ENCODE results near the gene RPS14. TPM values are rescaled to one million over a fixed set of nuclear protein-coding genes. Genes with fewer than 3 reads are reported as not detected.
A peak's percentile ranks its signal among the peaks of the same experiment; 100 is the strongest.
"Not testable (repeated sequence)": the region's sequence is repeated elsewhere in the genome, so short reads cannot be mapped to it uniquely, and the experiment has no call there.

Gene RPS14
- total and polyA plus RNA-seq, 2 donors, result 3,141 to 4,031 TPM

GRCh38 chr5:150419630-150420270 lies 29.8 kb downstream of the RPS14 start:
- Histone ChIP-seq H3K4me1 (ENCODE audit: control insufficient read depth in 2 of 2, insufficient read depth in 2 of 2, low read length in 2 of 2) (no peaks in the 10 kb centered on the region), H3K27ac (ENCODE audit: low read depth in 1 of 2, low read length in 1 of 2) (no peak overlapping the region), H3K4me3 (ENCODE audit: low read length in 2 of 2) (no peak overlapping the region), H3K27me3 (ENCODE audit: control insufficient read depth in 2 of 2, insufficient read depth in 1 of 2, low read length in 1 of 2) (no peaks in the 10 kb centered on the region), H3K9me3 (ENCODE audit: control insufficient read depth in 2 of 2, insufficient read depth in 1 of 2, low read length in 1 of 2) (no peaks in the 10 kb centered on the region), H3K36me3 (ENCODE audit: control insufficient read depth in 2 of 2, insufficient read depth in 2 of 2, low read length in 1 of 2) (no peaks in the 10 kb centered on the region)
- 25% methylated on average over 7 of the region's 7 CpGs for WGBS
- no peak for DNase-seq (ENCODE audit: low read depth in 6 of 9, low spot score in 9 of 9)

DNA sequence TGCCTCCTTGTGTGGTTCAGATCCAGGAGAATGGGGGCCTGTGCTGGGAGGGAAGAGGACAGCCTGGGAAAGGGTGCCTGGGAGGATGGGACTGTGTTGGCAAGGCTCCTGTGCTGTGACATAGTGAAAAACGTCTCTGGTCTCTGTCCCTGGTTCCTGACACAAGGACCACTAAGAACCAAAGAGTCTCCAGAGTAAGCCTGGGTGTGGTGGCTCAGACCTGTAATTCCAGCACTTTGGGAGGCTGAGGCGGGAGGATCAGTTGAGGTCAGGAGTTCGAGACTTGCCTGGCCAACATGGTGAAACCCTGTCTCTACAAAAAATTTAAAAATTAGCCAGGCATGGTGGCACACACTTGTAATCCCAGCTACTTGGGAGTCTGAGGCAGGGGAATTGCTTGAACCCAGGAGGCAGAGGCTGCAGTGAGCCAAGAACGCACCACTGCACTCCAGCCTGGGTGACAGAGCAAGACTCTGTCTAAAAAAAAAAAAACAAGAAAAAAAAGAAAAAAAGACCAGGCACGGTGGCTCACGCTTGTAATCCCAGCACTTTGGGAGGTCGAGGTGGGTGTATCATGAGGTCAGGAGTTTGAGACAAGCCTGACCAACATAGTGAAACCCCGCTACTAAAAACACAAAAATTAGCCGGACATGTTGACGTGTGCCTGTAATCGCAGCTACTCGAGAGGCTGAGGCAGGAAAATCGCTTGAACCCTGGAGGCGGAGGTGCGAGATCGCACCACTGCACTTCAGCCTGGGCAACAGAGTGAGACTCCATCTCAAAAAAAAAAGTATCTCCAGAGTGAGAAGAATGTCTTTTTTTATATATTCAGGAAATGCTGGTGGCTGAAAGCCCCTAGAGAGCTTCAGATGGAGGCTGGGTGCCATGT lies 35.4 kb downstream of the RPS14 start:
- H3K4me3 ChIP-seq (ENCODE audit: low read length in 2 of 2); DNase-seq (ENCODE audit: low read depth in 6 of 9, low spot score in 9 of 9); H3K36me3 ChIP-seq (ENCODE audit: control insufficient read depth in 2 of 2, insufficient read depth in 2 of 2, low read length in 1 of 2); H3K9me3 ChIP-seq (ENCODE audit: control insufficient read depth in 2 of 2, insufficient read depth in 1 of 2, low read length in 1 of 2); H3K27me3 ChIP-seq (ENCODE audit: control insufficient read depth in 2 of 2, insufficient read depth in 1 of 2, low read length in 1 of 2): not testable (repeated sequence)
- 97% methylated on average over 16 of the region's 16 CpGs for WGBS
- Histone ChIP-seq H3K27ac (ENCODE audit: low read depth in 1 of 2, low read length in 1 of 2) (peak overlapping the region; percentile 93 to 96), H3K4me1 (ENCODE audit: control insufficient read depth in 2 of 2, insufficient read depth in 2 of 2, low read length in 2 of 2) (peaks cover 9 to 42% of the 10 kb centered on the region in 2 donors)

DNA sequence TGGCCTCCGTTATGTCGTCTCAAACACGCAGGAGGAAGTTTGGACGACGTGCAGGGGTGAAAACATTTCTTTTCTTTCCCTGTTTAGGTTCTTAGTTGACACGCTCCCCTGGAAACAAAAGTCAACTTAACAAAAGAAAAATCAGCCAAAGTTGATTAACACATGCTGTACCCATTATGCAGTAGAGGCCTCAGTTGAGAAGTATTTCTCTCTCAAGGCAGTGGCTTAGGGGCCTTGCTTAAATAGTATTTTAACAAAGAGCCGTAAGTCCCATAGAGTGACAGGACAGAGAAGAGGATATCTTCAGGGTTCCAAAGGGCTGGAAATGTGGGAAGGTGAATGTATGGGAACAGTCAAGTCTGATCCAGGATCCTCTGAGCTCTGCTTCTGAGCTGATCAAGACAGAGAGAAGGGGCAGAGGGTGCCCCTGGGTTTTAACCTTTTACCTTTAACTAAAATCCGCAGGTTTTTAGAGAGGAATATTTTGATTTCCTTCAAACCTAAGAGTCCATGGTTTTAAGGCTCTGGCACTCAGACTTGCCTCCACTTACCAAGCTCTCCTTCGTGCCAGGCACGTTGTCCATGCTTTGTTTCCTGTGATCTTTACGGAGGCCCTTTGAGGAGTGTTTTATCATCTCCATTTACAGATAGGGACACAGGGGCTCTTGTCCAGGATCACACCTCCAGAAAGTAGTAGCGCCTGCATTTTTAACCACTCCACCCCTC lies 36.2 kb downstream of the RPS14 start:
- 67% methylated on average over 12 of the region's 12 CpGs for WGBS
- Histone ChIP-seq H3K27ac (ENCODE audit: low read depth in 1 of 2, low read length in 1 of 2) (peak overlapping the region; percentile 93 to 96), H3K36me3 (ENCODE audit: control insufficient read depth in 2 of 2, insufficient read depth in 2 of 2, low read length in 1 of 2) (peaks cover 2 to 3% of the 10 kb centered on the region in 2 donors), H3K9me3 (ENCODE audit: control insufficient read depth in 2 of 2, insufficient read depth in 1 of 2, low read length in 1 of 2) (no peaks in the 10 kb centered on the region), H3K4me3 (ENCODE audit: low read length in 2 of 2) (peak overlapping the region; percentile 54 to 66), H3K4me1 (ENCODE audit: control insufficient read depth in 2 of 2, insufficient read depth in 2 of 2, low read length in 2 of 2) (peaks cover 9 to 45% of the 10 kb centered on the region in 2 donors), H3K27me3 (ENCODE audit: control insufficient read depth in 2 of 2, insufficient read depth in 1 of 2, low read length in 1 of 2) (no peaks in the 10 kb centered on the region)
- no peak for DNase-seq (ENCODE audit: low read depth in 6 of 9, low spot score in 9 of 9)

- DNase-seq (ENCODE audit: low read depth in 6 of 9, low spot score in 9 of 9), result peak; percentile 58 to 90 (median 68)
- Histone ChIP-seq H3K27me3 (ENCODE audit: control insufficient read depth in 2 of 2, insufficient read depth in 1 of 2, low read length in 1 of 2) (no peaks in the 10 kb centered on the region), H3K36me3 (ENCODE audit: control insufficient read depth in 2 of 2, insufficient read depth in 2 of 2, low read length in 1 of 2) (peaks cover 2 to 7% of the 10 kb centered on the region in 2 donors), H3K9me3 (ENCODE audit: control insufficient read depth in 2 of 2, insufficient read depth in 1 of 2, low read length in 1 of 2) (no peaks in the 10 kb centered on the region), H3K4me1 (ENCODE audit: control insufficient read depth in 2 of 2, insufficient read depth in 2 of 2, low read length in 2 of 2) (peaks cover 9 to 46% of the 10 kb centered on the region in 2 donors), H3K4me3 (ENCODE audit: low read length in 2 of 2) (peak within 1 kb of the TSS; percentile 54 to 66), H3K27ac (ENCODE audit: low read depth in 1 of 2, low read length in 1 of 2) (peak within 1 kb of the TSS; percentile 93 to 96)
- 4% methylated on average over 20 of the region's 20 CpGs for WGBS
Measured at GRCh38 chr5:150412319-150413175, 37.0 kb downstream of the RPS14 start, which contains the start of gene CD74. TSS of gene CD74 (minus strand) at chr5:150412910. CDS start at chr5:150412749, 161 bp downstream.

- Histone ChIP-seq H3K27ac (ENCODE audit: low read depth in 1 of 2, low read length in 1 of 2) (peak overlapping the region; percentile 83 to 92), H3K27me3 (ENCODE audit: control insufficient read depth in 2 of 2, insufficient read depth in 1 of 2, low read length in 1 of 2) (no peaks in the 10 kb centered on the region), H3K9me3 (ENCODE audit: control insufficient read depth in 2 of 2, insufficient read depth in 1 of 2, low read length in 1 of 2) (no peaks in the 10 kb centered on the region), H3K36me3 (ENCODE audit: control insufficient read depth in 2 of 2, insufficient read depth in 2 of 2, low read length in 1 of 2) (peaks cover 8 to 16% of the 10 kb centered on the region in 2 donors), H3K4me1 (ENCODE audit: control insufficient read depth in 2 of 2, insufficient read depth in 2 of 2, low read length in 2 of 2) (peaks cover 9 to 46% of the 10 kb centered on the region in 2 donors), H3K4me3 (ENCODE audit: low read length in 2 of 2) (peak overlapping the region; percentile 11 to 66)
- DNase-seq (ENCODE audit: low read depth in 6 of 9, low spot score in 9 of 9), result peak in 4 of 9 donors; percentile 31 to 61 (median 46)
- whole genome bisulfite sequencing, result 44% methylated on average over 5 of the region's 5 CpGs
Measured at GRCh38 chr5:150411245-150411979, 38.1 kb downstream of the RPS14 start.

DNA sequence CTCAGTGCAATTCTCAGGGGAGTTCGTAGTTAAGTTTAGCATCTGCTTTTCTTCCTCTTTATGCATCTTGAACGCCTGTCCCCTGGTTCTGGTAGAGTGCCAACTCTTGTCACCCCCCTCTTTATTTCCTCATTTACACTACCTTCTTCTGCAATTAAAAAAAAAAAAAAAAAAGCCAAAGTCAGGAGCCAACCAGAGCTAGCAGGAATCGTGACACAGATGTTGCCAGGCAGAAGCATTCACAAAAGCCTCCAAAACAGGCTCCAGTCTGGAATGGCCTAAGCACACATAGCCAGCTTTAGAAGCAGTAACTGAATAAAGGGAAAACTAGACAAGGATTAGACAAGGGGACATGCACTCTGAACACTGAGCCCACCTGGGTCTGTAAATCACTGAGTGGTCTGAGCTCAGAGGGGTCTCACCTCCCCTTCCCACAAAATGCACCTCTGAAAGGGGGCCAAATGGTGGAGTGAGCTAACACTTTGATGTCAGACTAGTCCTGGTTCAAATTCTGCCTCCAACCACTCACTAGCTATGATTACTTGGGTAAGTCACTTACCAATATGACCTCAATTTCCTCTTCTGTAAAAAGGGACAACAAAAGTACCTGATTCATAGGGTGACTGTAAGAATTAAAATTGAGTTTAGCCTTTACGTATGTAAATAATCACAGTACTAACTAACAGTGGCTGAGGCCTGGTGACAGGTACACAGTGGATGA lies 38.9 kb downstream of the RPS14 start:
- Histone ChIP-seq H3K27me3 (ENCODE audit: control insufficient read depth in 2 of 2, insufficient read depth in 1 of 2, low read length in 1 of 2) (no peaks in the 10 kb centered on the region), H3K36me3 (ENCODE audit: control insufficient read depth in 2 of 2, insufficient read depth in 2 of 2, low read length in 1 of 2) (peaks cover 15 to 24% of the 10 kb centered on the region in 2 donors), H3K4me1 (ENCODE audit: control insufficient read depth in 2 of 2, insufficient read depth in 2 of 2, low read length in 2 of 2) (peaks cover 9 to 46% of the 10 kb centered on the region in 2 donors), H3K9me3 (ENCODE audit: control insufficient read depth in 2 of 2, insufficient read depth in 1 of 2, low read length in 1 of 2) (no peaks in the 10 kb centered on the region), H3K27ac (ENCODE audit: low read depth in 1 of 2, low read length in 1 of 2) (peak overlapping the region; percentile 85 to 92), H3K4me3 (ENCODE audit: low read length in 2 of 2) (peak overlapping the region; percentile 19 to 66)
- DNase-seq (ENCODE audit: low read depth in 6 of 9, low spot score in 9 of 9), result peak in 8 of 9 donors; percentile 42 to 78 (median 54)
- WGBS, result 17% methylated on average over 4 of the region's 4 CpGs

DNA sequence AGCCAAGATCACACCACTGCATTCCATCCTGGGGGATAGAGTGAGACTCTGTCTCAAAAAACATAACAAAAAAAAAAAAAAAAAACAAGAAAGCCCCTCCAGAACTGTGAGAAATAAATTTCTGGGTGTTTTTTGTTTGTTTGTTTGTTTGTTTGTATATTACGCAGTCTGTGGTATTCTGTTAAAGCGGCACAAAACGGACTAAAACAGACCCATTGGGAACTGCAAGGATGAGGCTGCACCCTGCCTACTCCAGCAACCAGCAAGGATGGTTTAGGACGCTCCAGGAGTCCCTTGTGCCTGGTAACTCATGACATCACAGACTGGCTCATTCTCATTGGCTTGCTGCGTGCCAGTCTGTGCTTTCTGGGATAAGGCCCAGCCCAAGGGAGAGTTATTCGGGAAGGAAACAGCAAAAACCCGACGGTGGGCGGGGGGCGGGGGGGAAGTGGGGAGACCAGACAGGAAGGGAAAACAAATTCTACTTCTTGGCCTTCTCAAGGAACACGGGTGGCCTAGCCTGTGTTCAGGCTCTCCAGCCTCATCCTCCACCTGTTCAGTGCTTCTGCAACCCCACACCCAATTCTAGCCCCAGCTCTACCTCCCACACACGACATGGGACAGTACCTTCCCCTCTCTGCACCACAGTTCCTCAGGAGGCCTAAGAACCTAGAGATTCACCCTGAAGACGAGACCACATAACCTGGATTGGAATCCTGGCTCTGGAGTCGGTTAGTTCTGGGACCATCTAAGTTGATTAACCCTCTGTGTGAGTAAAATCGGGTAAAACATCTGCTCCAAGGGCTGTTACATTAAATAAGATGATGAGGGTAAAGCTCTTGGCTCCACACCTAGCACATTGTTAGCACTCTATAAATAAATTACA lies 39.7 kb downstream of the RPS14 start:
- peak in 8 of 9 donors; percentile 40 to 77 (median 52) for DNase-seq (ENCODE audit: low read depth in 6 of 9, low spot score in 9 of 9)
- H3K9me3 ChIP-seq (ENCODE audit: control insufficient read depth in 2 of 2, insufficient read depth in 1 of 2, low read length in 1 of 2), result no peaks in the 10 kb centered on the region
- H3K4me1 ChIP-seq (ENCODE audit: control insufficient read depth in 2 of 2, insufficient read depth in 2 of 2, low read length in 2 of 2), result peaks cover 9 to 46% of the 10 kb centered on the region in 2 donors
- WGBS, result 9% methylated on average over 15 of the region's 15 CpGs
- peak overlapping the region; percentile 19 to 66 for H3K4me3 ChIP-seq (ENCODE audit: low read length in 2 of 2)
- peaks cover 22 to 30% of the 10 kb centered on the region in 2 donors for H3K36me3 ChIP-seq (ENCODE audit: control insufficient read depth in 2 of 2, insufficient read depth in 2 of 2, low read length in 1 of 2)
- H3K27me3 ChIP-seq (ENCODE audit: control insufficient read depth in 2 of 2, insufficient read depth in 1 of 2, low read length in 1 of 2), result no peaks in the 10 kb centered on the region
- H3K27ac ChIP-seq (ENCODE audit: low read depth in 1 of 2, low read length in 1 of 2), result peak overlapping the region; percentile 83 to 92
